BLaER1 treated with 17β-estradiol and CSF1 and Interleukin-3, amounts not matched to agents 10 nM and 100 nM (cell line): ENCODE measurements around the gene MED23.

Experiments
- H3K27ac ChIP-seq, 11 experiments: shearing (Covaris generic); formaldehyde crosslinking; 2 replicates each; pipeline ENCODE4 v1.8.1; 2022
- H3K27me3 ChIP-seq, 11 experiments: shearing (Covaris generic); formaldehyde crosslinking; 2 replicates each; pipeline ENCODE4 v1.8.1; 2022
- H3K36me3 ChIP-seq, 11 experiments: shearing (Covaris generic); formaldehyde crosslinking; 2 replicates each; pipeline ENCODE4 v1.8.1; 2022
- H3K4me1 ChIP-seq, 10 experiments: shearing (Covaris generic); formaldehyde crosslinking; 2 replicates each; pipeline ENCODE4 v1.8.1; 2022
- H3K4me2 ChIP-seq, 11 experiments: shearing (Covaris generic); formaldehyde crosslinking; 2 replicates each; pipeline ENCODE4 v1.8.1; 2022
- H3K4me3 ChIP-seq, 10 experiments: shearing (Covaris generic); formaldehyde crosslinking; 2 replicates each; pipeline ENCODE4 v1.8.1; 2022
- H3K9ac ChIP-seq, 11 experiments: shearing (Covaris generic); formaldehyde crosslinking; 2 replicates each; pipeline ENCODE4 v1.8.1; 2022
- H3K9me3 ChIP-seq, 11 experiments: shearing (Covaris generic); formaldehyde crosslinking; replicated peaks in 1 of 11; 2 replicates each; pipeline ENCODE4 v1.8.1; 2022
- H4K20me1 ChIP-seq, 11 experiments: shearing (Covaris generic); formaldehyde crosslinking; 2 replicates each; pipeline ENCODE4 v1.8.1; 2022
- Cebpa-rat ChIP-seq, 11 experiments: shearing (Covaris generic); IDR thresholded peaks; 2 replicates each; pipeline ENCODE4 v1.8.1; 2022

Gene MED23

DNA sequence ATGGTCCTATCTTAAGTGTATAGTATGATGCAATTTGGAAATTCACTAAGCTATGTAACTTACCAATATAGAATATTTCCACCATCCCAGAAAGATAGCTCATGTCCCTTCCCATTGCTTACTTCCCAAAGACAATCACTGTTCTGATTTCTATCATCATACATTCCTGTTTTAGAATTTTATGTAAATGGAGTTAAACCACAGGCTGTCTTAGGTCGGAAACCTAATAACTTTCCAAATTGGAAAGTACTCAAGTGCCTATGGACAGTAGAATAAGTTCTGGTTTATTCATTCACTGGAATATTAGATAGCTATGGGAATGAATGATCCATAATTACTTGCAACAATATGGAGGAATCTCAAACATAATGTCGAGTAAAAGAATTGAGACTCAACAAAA is 29.2 kb upstream of the MED23 start:
- no peaks in the 10 kb centered on the region for H3K36me3 ChIP-seq
- H4K20me1 ChIP-seq: no peaks in the 10 kb centered on the region
- no peak for TF ChIP-seq Cebpa-rat (IDR thresholded peaks at IDR 0.05)
- no peaks in the 10 kb centered on the region for H3K9me3 ChIP-seq
- no peak overlapping the region for H3K4me2 ChIP-seq
- H3K4me1 ChIP-seq: peaks cover 0 to 8% (median 0%) of the 10 kb centered on the region in 10 experiments; a peak in 3 of 20 replicates
- no peak overlapping the region for H3K9ac ChIP-seq
- no peak overlapping the region for H3K4me3 ChIP-seq
- H3K27me3 ChIP-seq: no peaks in the 10 kb centered on the region
- no peak overlapping the region for H3K27ac ChIP-seq

- Histone ChIP-seq H3K27ac (no peak overlapping the region), H3K9ac (no peak overlapping the region), H3K9me3 (no peaks in the 10 kb centered on the region), H3K4me3 (no peak overlapping the region), H4K20me1 (no peaks in the 10 kb centered on the region), H3K36me3 (no peaks in the 10 kb centered on the region), H3K4me1 (peaks cover 0 to 8% (median 0%) of the 10 kb centered on the region in 10 experiments; a peak in 3 of 20 replicates), H3K4me2 (no peak overlapping the region), H3K27me3 (no peaks in the 10 kb centered on the region)
- no peak for TF ChIP-seq Cebpa-rat (IDR thresholded peaks at IDR 0.05)
Observed at GRCh38 chr6:131656667-131657066, 28.6 kb upstream of the MED23 start.

DNA sequence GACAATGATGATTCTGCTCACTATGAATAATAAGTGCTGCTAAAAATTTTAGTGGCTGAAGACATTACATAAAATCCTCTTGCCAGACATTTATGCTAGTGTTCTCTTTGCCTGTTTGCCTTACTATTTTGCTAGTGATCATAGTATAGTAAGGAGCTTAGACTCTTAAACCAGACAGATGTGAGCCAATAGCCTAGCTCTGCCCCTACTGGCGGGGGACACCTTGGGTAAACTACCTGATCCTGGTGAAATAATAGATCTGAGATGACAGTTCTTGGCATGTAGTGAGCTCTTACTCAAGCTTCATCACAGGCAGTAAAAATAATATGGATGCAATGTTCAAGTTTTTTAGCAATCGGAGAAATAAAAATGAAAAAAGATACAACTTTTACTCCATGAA is 27.9 kb upstream of the MED23 start:
- Histone ChIP-seq H3K4me3 (no peak overlapping the region), H3K4me1 (peaks cover 0 to 8% (median 0%) of the 10 kb centered on the region in 10 experiments; a peak in 3 of 20 replicates), H3K9me3 (no peaks in the 10 kb centered on the region), H3K27ac (no peak overlapping the region), H3K9ac (no peak overlapping the region), H3K27me3 (no peaks in the 10 kb centered on the region), H4K20me1 (no peaks in the 10 kb centered on the region), H3K36me3 (no peaks in the 10 kb centered on the region), H3K4me2 (no peak overlapping the region)
- TF ChIP-seq Cebpa-rat (IDR thresholded peaks at IDR 0.05): no peak

DNA sequence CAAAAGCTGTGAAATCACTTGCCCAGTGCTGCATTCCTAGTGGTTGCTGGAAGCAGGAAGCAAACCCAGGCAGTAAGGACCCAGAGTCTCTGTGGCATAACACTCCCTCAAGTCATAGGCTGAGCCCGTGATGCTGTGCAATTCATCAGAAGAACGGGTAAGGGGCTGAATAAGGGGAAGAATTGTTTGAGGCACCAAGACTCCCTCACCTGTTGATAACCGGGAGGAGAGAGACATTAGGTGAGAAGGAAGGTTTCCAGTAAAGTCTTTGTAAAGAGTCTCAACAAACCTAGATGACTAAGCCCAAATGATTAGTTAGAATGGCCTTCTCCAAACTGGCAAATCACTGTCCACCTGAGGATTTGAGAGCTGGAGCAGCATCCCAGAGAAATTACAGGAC is 27.3 kb upstream of the MED23 start:
- H3K36me3 ChIP-seq: no peaks in the 10 kb centered on the region

GRCh38 chr6:131654326-131654725 is 26.3 kb upstream of the MED23 start:
- Histone ChIP-seq H4K20me1 (no peaks in the 10 kb centered on the region), H3K4me1 (peaks cover 0 to under 1% (median 0%) of the 10 kb centered on the region in 10 experiments; a peak in 1 of 20 replicates), H3K9me3 (no peaks in the 10 kb centered on the region), H3K27ac (no peak overlapping the region), H3K27me3 (no peaks in the 10 kb centered on the region), H3K4me2 (no peak overlapping the region), H3K9ac (no peak overlapping the region), H3K36me3 (no peaks in the 10 kb centered on the region), H3K4me3 (no peak overlapping the region)
- no peak for TF ChIP-seq Cebpa-rat (IDR thresholded peaks at IDR 0.05)

More for the DNA sequence above, 27.3 kb upstream of the MED23 start:
- H3K9ac ChIP-seq: no peak overlapping the region
- H3K4me2 ChIP-seq: no peak overlapping the region
- H4K20me1 ChIP-seq: no peaks in the 10 kb centered on the region
- H3K4me3 ChIP-seq: no peak overlapping the region
- no peaks in the 10 kb centered on the region for H3K27me3 ChIP-seq
- TF ChIP-seq Cebpa-rat (IDR thresholded peaks at IDR 0.05): no peak
- H3K4me1 ChIP-seq: peaks cover 0 to 6% (median 0%) of the 10 kb centered on the region in 10 experiments; a peak in 3 of 20 replicates
- H3K9me3 ChIP-seq: no peaks in the 10 kb centered on the region
- H3K27ac ChIP-seq: no peak overlapping the region

GRCh38 chr6:131652472-131652871 is 24.4 kb upstream of the MED23 start:
- H3K36me3 ChIP-seq: no peaks in the 10 kb centered on the region
- H3K27me3 ChIP-seq: no peaks in the 10 kb centered on the region
- H3K4me1 ChIP-seq: peaks cover 0 to 6% (median 0%) of the 10 kb centered on the region in 10 experiments; a peak in 2 of 20 replicates
- H3K4me3 ChIP-seq: no peak overlapping the region
- no peaks in the 10 kb centered on the region for H3K9me3 ChIP-seq
- no peaks in the 10 kb centered on the region for H4K20me1 ChIP-seq
- no peak for TF ChIP-seq Cebpa-rat (IDR thresholded peaks at IDR 0.05)
- no peak overlapping the region for H3K9ac ChIP-seq
- H3K27ac ChIP-seq: no peak overlapping the region
- H3K4me2 ChIP-seq: no peak overlapping the region

- no peak for TF ChIP-seq Cebpa-rat (IDR thresholded peaks at IDR 0.05)
- no peak overlapping the region for H3K4me2 ChIP-seq
Observed at GRCh38 chr6:131651782-131652181, 23.7 kb upstream of the MED23 start.

GRCh38 chr6:131646249-131646670 is 18.2 kb upstream of the MED23 start:
- no peak overlapping the region for H3K4me2 ChIP-seq

More at GRCh38 chr6:131651782-131652181, 23.7 kb upstream of the MED23 start:
- Histone ChIP-seq H3K4me3 (no peak overlapping the region), H3K9ac (no peak overlapping the region), H3K27me3 (no peaks in the 10 kb centered on the region), H3K27ac (no peak overlapping the region), H3K4me1 (peaks cover 0 to 6% (median 0%) of the 10 kb centered on the region in 10 experiments; a peak in 2 of 20 replicates), H3K9me3 (no peaks in the 10 kb centered on the region), H4K20me1 (no peaks in the 10 kb centered on the region), H3K36me3 (no peaks in the 10 kb centered on the region)

DNA sequence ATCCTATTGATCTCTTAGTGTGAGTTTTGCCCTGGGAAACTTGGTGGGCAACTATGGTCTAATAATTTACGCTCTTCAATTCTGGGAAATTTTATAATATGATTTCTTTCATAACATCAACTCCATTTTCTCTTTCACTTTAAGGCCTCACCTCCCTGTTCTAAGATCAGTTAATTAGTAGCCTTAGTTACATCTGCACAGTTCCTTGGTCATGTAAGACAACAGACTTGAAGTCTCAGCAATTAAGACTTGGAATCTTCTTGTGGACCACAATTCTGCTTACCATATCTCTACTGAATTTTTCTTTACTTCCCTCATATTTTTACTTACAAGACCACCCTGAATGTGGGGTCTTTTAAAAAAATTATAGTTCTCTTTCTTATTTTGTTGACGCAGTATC is 17.8 kb upstream of the MED23 start:
- Histone ChIP-seq H3K4me1 (peaks cover 0 to 6% (median 0%) of the 10 kb centered on the region in 10 experiments; a peak in 3 of 20 replicates), H3K9ac (no peak overlapping the region), H3K27me3 (no peaks in the 10 kb centered on the region), H3K27ac (no peak overlapping the region), H3K4me2 (no peak overlapping the region), H3K4me3 (no peak overlapping the region), H3K36me3 (no peaks in the 10 kb centered on the region), H3K9me3 (no peaks in the 10 kb centered on the region), H4K20me1 (no peaks in the 10 kb centered on the region)
- TF ChIP-seq Cebpa-rat (IDR thresholded peaks at IDR 0.05): no peak

More at GRCh38 chr6:131646249-131646670, 18.2 kb upstream of the MED23 start:
- no peak overlapping the region for H3K4me3 ChIP-seq
- no peaks in the 10 kb centered on the region for H3K27me3 ChIP-seq
- TF ChIP-seq Cebpa-rat (IDR thresholded peaks at IDR 0.05): no peak
- H4K20me1 ChIP-seq: no peaks in the 10 kb centered on the region
- no peaks in the 10 kb centered on the region for H3K36me3 ChIP-seq
- H3K27ac ChIP-seq: no peak overlapping the region
- no peak overlapping the region for H3K9ac ChIP-seq
- peaks cover 0 to 6% (median 0%) of the 10 kb centered on the region in 10 experiments; a peak in 3 of 20 replicates for H3K4me1 ChIP-seq
- no peaks in the 10 kb centered on the region for H3K9me3 ChIP-seq

- Histone ChIP-seq H3K4me3 (no peak overlapping the region), H3K4me1 (peaks cover 0 to 6% (median 0%) of the 10 kb centered on the region in 10 experiments; a peak in 3 of 20 replicates), H3K27ac (no peak overlapping the region), H3K27me3 (no peaks in the 10 kb centered on the region), H3K36me3 (no peaks in the 10 kb centered on the region), H4K20me1 (no peaks in the 10 kb centered on the region), H3K9ac (no peak overlapping the region), H3K4me2 (no peak overlapping the region), H3K9me3 (no peaks in the 10 kb centered on the region)
- TF ChIP-seq Cebpa-rat (IDR thresholded peaks at IDR 0.05): no peak
Observed at GRCh38 chr6:131644921-131645320, 16.9 kb upstream of the MED23 start.
